Gastrocnemius medialis (tissue), 4 donors: ENCODE results near the gene OTULIN. TPM values are rescaled to one million over a fixed set of nuclear protein-coding genes. Genes with fewer than 3 reads are reported as not detected.

Experiments
- ATAC-seq, 2 donors: fragments of 150-250 bp; one replicate each; pipeline ENCODE4 v1.9.1; 2016
- DNase-seq, 2 donors: peaks; one replicate each; pipeline ENCODE4 v3.0.0-alpha.2; 2019
- H3K27ac ChIP-seq, 4 donors: fragments of 200-600 bp; sonication (generic); 1 replicate in 1 of 4; 2 replicates in 3 of 4; pipeline ENCODE4 v1.5.1; 2016 to 2018; ENCODE audit warnings: mild to moderate bottlenecking in 2 of 4, moderate library complexity in 1 of 4
- H3K27me3 ChIP-seq, 3 donors: fragments of 200-600 bp; sonication (generic) in 2 of 3; 1 replicate in 1 of 3; 2 replicates in 2 of 3; pipeline versions ENCODE4 v1.5.1 to v1.6.0; 2016 to 2019; ENCODE audit warnings: mild to moderate bottlenecking in 1 of 3, moderate library complexity in 1 of 3
- H3K36me3 ChIP-seq, 2 donors: fragments of 200-600 bp; sonication (generic) in 1 of 2; one replicate each; pipeline ENCODE4 v1.5.1; 2017 to 2018
- H3K4me1 ChIP-seq, 2 donors: fragments of 200-600 bp; sonication (generic) in 1 of 2; one replicate each; pipeline ENCODE4 v1.5.1; 2016 to 2017; ENCODE audit warnings: mild to moderate bottlenecking in 2 of 2
- H3K4me3 ChIP-seq, 4 donors: fragments of 200-600 bp; sonication (generic) in 3 of 4; 1 replicate in 1 of 4; 2 replicates in 3 of 4; pipeline ENCODE4 v1.5.1; 2016 to 2019; ENCODE audit warnings: mild to moderate bottlenecking in 2 of 4
- H3K9me3 ChIP-seq, 3 donors: fragments of 200-600 bp; sonication (generic) in 2 of 3; 1 replicate in 1 of 3; 2 replicates in 2 of 3; pipeline ENCODE4 v1.5.1; 2016 to 2019
- POLR2A ChIP-seq, 2 donors: fragments of 450-650 bp; IDR thresholded peaks; one replicate each; pipeline ENCODE4 v1.6.1; 2017; ENCODE audit warnings: antibody characterized with exemption in 2 of 2, mild to moderate bottlenecking in 2 of 2, moderate library complexity in 2 of 2
- in situ Hi-C, 4 donors: fragments of 200-750 bp; cut with MboI; loops; one replicate each; pipeline versions ENCODE4 v1.15.0 to v1.8.0; 2017; ENCODE audit warnings: low sequenced_read_pairs in 4 of 4
- intact Hi-C: fragments of 100-400 bp; cut with DNase I; formaldehyde crosslinking; loops from one replicate; pipeline ENCODE4 v1.15.1; 2023; ENCODE audit warnings: low total_unique reads
- total RNA-seq, 4 donors: library from RNA; depleted of rRNA; stranded (reverse); fragments of >200 nt; gene quantifications; one replicate each; pipeline versions ENCODE4 v1.1.0 to v1.2.3, GENCODE V29; 2016
- TF ChIP-seq, protein P1 (sequence below), 5 experiments: fragments of 450-650 bp in 3 of 5; fragments of 200-600 bp in 2 of 5; sonication (generic) in 2 of 5; IDR thresholded peaks in 4 of 5; conservative IDR thresholded peaks in 1 of 5; 1 replicate in 4 of 5; 2 replicates in 1 of 5; pipeline ENCODE4 v1.5.1; 2016 to 2019; ENCODE audit warnings: antibody characterized with exemption in 5 of 5, mild to moderate bottlenecking in 3 of 5, moderate library complexity in 3 of 5

Gene OTULIN
- total RNA-seq, 4 donors from 2014 or later, result 15.1 to 28.3 (median 20.2) TPM

DNA sequence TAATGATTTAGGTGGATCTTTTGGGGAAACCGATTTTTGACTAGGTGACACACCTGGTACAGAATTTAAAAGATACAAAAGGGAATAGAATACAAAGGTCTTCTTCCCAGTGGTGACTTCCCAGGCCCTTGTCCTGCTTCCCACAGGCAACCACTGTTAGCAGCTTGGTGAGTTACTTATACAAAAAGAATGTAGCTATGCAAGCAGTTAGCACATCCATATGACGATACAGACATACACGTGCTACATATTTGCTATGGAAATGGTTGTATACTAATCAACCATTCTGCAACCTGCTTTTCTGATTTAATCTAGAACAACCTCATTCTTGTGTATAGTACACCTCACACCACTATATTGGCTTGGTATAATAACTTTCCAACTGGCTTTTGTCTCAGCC is 51.0 kb downstream of the OTULIN start:
- H3K27me3 ChIP-seq, result no peaks in the 10 kb centered on the region
- H3K4me3 ChIP-seq, result no peak overlapping the region
- ATAC-seq, result no peak
- H3K9me3 ChIP-seq, result no peaks in the 10 kb centered on the region
- no peak for DNase-seq
- TF ChIP-seq, protein P1, sequence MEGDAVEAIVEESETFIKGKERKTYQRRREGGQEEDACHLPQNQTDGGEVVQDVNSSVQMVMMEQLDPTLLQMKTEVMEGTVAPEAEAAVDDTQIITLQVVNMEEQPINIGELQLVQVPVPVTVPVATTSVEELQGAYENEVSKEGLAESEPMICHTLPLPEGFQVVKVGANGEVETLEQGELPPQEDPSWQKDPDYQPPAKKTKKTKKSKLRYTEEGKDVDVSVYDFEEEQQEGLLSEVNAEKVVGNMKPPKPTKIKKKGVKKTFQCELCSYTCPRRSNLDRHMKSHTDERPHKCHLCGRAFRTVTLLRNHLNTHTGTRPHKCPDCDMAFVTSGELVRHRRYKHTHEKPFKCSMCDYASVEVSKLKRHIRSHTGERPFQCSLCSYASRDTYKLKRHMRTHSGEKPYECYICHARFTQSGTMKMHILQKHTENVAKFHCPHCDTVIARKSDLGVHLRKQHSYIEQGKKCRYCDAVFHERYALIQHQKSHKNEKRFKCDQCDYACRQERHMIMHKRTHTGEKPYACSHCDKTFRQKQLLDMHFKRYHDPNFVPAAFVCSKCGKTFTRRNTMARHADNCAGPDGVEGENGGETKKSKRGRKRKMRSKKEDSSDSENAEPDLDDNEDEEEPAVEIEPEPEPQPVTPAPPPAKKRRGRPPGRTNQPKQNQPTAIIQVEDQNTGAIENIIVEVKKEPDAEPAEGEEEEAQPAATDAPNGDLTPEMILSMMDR (IDR thresholded peaks at IDR 0.05 in 4 of 5, conservative IDR thresholded peaks at IDR 0.05 in 1 of 5), result no peak
- TF ChIP-seq POLR2A (IDR thresholded peaks at IDR 0.05), result no peak
- intact Hi-C loops (no loop called here), in situ Hi-C loops (no loop called here)
- H3K27ac ChIP-seq, result peak overlapping the region in 3 of 4 donors; percentile 28 to 67 (median 57)
- H3K36me3 ChIP-seq, result peaks cover 0 to 33% of the 10 kb centered on the region in 2 donors
- H3K4me1 ChIP-seq, result peaks cover 4 to 12% of the 10 kb centered on the region in 2 donors

DNA sequence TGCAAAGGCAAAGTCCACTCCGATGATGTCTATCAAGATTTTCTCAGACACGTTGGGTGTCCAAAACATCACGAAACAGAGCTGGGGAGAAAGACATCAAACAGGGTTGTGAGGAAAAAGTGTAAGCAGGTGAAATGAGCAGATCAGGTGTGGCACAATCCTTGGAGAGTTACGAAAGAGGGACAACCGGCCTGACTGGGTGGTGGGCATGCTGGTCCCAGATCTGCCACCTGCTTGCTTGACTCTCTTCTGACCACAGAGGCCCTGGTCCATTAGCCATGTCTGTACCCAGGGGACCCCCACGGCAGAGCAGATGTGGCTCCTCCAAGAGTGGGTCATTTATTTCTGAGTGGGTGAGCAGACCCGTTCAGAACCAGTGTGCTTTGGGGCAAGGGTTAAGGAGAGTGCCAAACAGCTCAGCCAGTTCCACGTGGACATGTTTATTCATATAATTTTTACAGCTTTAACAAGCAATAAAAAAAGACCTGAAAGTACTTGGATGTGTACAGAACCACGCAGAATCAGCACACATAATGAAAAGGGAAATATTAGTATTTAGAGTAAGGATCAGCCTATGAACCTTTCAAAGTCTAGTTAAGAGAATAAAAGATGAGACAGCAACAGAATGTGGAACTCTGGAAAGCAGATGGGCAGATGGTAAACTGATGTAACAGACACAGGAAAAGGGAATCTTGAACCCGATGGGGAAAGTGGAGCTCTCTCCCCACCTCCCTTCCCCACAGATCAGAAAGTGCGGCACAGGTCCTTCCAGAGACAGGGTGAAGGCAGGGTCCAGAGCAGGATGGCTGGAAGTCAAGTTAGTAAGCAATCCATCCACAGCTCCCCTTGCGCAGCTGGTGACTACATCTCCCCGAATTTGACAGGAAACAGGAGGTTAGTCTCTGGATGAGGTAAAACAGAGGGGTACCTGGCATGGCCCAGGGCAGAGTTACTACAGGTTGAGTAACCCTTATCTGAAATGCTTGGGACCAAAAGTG is 52.5 kb downstream of the OTULIN start:
- peaks cover 4 to 12% of the 10 kb centered on the region in 2 donors for H3K4me1 ChIP-seq
- peaks cover 0 to 17% of the 10 kb centered on the region in 2 donors for H3K36me3 ChIP-seq
- no peaks in the 10 kb centered on the region for H3K9me3 ChIP-seq
- peak overlapping the region in 1 of 4 donors; percentile 9 for H3K27ac ChIP-seq
- no peak overlapping the region for H3K4me3 ChIP-seq
- ATAC-seq (no peak), DNase-seq (no peak)
- TF ChIP-seq, protein P1 (IDR thresholded peaks at IDR 0.05 in 4 of 5, conservative IDR thresholded peaks at IDR 0.05 in 1 of 5), result no peak
- TF ChIP-seq POLR2A (IDR thresholded peaks at IDR 0.05), result no peak
- H3K27me3 ChIP-seq, result no peaks in the 10 kb centered on the region
- intact Hi-C loops (no loop called here), in situ Hi-C loops (no loop called here)

- intact Hi-C loops, result no loop called here
- ATAC-seq, result no peak
- in situ Hi-C loops, result no loop called here
These were observed 54.3 kb downstream of the OTULIN start for GRCh38 chr5:14718778-14719177.

GRCh38 chr5:14720236-14720923 is 55.9 kb downstream of the OTULIN start:
- DNase-seq (no peak), ATAC-seq (no peak)
- Histone ChIP-seq H3K9me3 (no peaks in the 10 kb centered on the region), H3K36me3 (no peaks in the 10 kb centered on the region), H3K4me3 (no peak overlapping the region), H3K27ac (no peak overlapping the region), H3K4me1 (peaks cover 2 to 13% of the 10 kb centered on the region in 2 donors), H3K27me3 (no peaks in the 10 kb centered on the region)
- TF ChIP-seq, protein P1 (IDR thresholded peaks at IDR 0.05 in 4 of 5, conservative IDR thresholded peaks at IDR 0.05 in 1 of 5), result no peak
- TF ChIP-seq POLR2A (IDR thresholded peaks at IDR 0.05), result no peak
- in situ Hi-C loops, result loop anchor here in 2 of 4 donors (10.0 kb wide), 1 partner anchor 284 kb away; no protein-coding TSS in a partner anchor
- intact Hi-C loops, result no loop called here

More at GRCh38 chr5:14718778-14719177, 54.3 kb downstream of the OTULIN start:
- no peaks in the 10 kb centered on the region for H3K9me3 ChIP-seq
- no peak overlapping the region for H3K4me3 ChIP-seq
- TF ChIP-seq, protein P1 (IDR thresholded peaks at IDR 0.05 in 4 of 5, conservative IDR thresholded peaks at IDR 0.05 in 1 of 5), result no peak
- no peak for TF ChIP-seq POLR2A (IDR thresholded peaks at IDR 0.05)
- peaks cover 4 to 12% of the 10 kb centered on the region in 2 donors for H3K4me1 ChIP-seq
- H3K27me3 ChIP-seq, result no peaks in the 10 kb centered on the region
- no peak for DNase-seq
- no peak overlapping the region for H3K27ac ChIP-seq
- peaks cover 0 to 2% of the 10 kb centered on the region in 2 donors for H3K36me3 ChIP-seq
